Right lung (tissue), 10 donors: ENCODE results near the gene DUSP7. TPM values are rescaled to one million over a fixed set of nuclear protein-coding genes. Genes with fewer than 3 reads are reported as not detected.

ENCODE experiments used
- DNase-seq, 2 donors: peaks; one replicate each; pipeline ENCODE4 v3.0.0-alpha.2; 2013
- long read RNA-seq, 8 donors: transcript quantifications; one replicate each; lab custom pipeline, GENCODE V29; 2026
- polyA plus RNA-seq, 5 donors: library from polyadenylated mRNA; unstranded; fragments of 120-200 nt; gene quantifications; one replicate each; pipeline versions ENCODE4 v1.2.1 to v1.2.3, GENCODE V29; 2013; ENCODE audit warnings: inconsistent platforms in 1 of 5, low replicate concordance in 1 of 5; ENCODE audit not compliant: insufficient read length in 5 of 5, insufficient read depth in 1 of 5

DUSP7 gene, protein sequence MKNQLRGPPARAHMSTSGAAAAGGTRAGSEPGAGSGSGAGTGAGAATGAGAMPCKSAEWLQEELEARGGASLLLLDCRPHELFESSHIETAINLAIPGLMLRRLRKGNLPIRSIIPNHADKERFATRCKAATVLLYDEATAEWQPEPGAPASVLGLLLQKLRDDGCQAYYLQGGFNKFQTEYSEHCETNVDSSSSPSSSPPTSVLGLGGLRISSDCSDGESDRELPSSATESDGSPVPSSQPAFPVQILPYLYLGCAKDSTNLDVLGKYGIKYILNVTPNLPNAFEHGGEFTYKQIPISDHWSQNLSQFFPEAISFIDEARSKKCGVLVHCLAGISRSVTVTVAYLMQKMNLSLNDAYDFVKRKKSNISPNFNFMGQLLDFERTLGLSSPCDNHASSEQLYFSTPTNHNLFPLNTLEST
- polyA plus RNA-seq, result 10 to 100 TPM; 17.4 to 24.2 (median 22.2) TPM
- long read RNA-seq, donor 1, partial matches to known transcripts, result 0 of 5 reads
- long read RNA-seq, donor 1, other reads (novel, unspliced or antisense), result 0 of 5 reads
- long read RNA-seq, donor 2, partial matches to known transcripts, result 0 of 4 reads
- long read RNA-seq, donor 2, other reads (novel, unspliced or antisense), result 0 of 4 reads
- long read RNA-seq, donor 3, partial matches to known transcripts, result 0 of 5 reads
- long read RNA-seq, donor 3, other reads (novel, unspliced or antisense), result 0 of 5 reads
- long read RNA-seq, donor 4, transcript DUSP7-201 (2 exons, 3,059 nt), result major isoform, 5 of 7 reads
- long read RNA-seq, donor 4, partial matches to known transcripts, result 0 of 7 reads
- long read RNA-seq, donor 4, other reads (novel, unspliced or antisense), result 0 of 7 reads
- long read RNA-seq, donor 5, transcript DUSP7-202 (3 exons, 3,340 nt), result major isoform, 6 of 13 reads
- long read RNA-seq, donor 5, partial matches to known transcripts, result 5 of 13 reads
- long read RNA-seq, donor 5, other reads (novel, unspliced or antisense), result 0 of 13 reads
- long read RNA-seq, donor 6, transcript DUSP7-202 (3 exons, 3,340 nt), result major isoform, 9 of 11 reads
- long read RNA-seq, donor 6, partial matches to known transcripts, result 0 of 11 reads
- long read RNA-seq, donor 6, other reads (novel, unspliced or antisense), result 0 of 11 reads
- long read RNA-seq, donor 7, partial matches to known transcripts, result 17 of 19 reads
- long read RNA-seq, donor 7, other reads (novel, unspliced or antisense), result 0 of 19 reads
- long read RNA-seq, donor 8, partial matches to known transcripts, result 0 of 1 reads
- long read RNA-seq, donor 8, other reads (novel, unspliced or antisense), result 0 of 1 reads

DNA sequence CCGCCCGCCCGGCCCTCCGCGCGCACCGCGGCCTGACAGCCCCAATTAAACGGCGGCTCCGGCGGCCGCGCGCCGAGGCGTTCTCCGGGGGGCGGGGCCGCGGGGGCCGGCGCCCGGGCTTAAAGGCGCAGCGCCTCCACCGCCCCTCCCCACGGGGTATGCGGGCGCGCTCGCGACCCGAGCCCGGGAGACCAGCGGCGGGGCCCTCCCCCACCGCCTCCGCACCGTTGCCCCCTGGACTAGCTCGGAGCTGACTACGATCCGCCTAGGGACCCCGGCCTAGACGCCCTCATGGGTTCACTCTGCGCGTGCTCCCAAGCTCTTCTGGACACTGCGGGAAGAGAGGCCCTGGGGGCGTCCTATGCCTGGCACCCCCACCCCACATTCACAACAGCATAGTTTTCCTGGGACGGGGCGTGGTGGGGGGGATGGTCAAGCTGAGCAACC, at the start of gene DUSP7:
DUSP7 (minus strand) TSS at position 51 of the 447 bp plus-strand sequence. CDS start 205 bp downstream, outside the sequence.
- peak; percentile 71 to 78 for DNase-seq

DNA sequence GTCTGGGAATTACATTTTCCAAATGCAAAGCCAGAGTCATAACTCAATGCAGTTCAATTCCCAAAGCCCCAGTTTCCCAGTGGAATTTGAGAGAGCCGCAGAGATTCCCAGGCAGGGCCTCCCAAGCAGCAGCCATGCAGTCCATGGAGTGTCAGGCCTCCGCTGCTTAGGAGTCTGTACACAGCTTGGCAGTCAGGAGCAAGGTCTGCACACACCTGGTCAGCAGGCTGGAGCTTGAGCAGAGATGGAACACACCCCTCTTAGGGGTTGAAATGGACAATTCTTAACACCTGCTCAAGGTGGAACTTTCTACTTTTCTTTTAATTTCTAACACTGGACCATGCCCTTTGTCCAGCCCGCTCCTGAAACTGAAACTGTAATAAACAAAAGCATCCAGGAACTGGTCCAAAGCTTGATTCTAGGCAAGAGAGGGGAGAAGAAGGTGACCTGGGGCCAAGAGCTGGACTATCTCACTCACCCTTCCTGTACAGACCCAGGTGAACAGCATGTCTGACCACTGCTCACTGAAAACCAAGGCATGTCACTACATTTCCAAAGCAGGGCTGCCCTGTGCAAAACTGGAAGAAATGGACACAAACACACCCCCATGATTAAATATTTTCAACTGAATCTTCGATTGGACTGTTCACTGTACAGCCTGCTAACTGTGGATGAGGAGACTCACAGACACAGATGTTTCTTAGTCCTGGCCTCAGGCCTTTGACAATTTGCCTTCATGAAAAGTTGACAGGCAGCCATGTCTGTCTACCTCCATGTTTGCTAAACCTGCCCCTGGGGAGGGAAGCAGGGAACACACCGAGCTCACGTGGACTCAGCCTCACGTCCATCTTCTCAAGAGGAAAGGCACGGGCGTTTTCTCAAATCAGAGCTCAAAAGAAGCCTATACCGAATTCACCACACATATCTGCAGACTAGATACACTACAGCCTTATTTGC, 48.6 kb upstream of the DUSP7 start:
- no peak for DNase-seq

DNA sequence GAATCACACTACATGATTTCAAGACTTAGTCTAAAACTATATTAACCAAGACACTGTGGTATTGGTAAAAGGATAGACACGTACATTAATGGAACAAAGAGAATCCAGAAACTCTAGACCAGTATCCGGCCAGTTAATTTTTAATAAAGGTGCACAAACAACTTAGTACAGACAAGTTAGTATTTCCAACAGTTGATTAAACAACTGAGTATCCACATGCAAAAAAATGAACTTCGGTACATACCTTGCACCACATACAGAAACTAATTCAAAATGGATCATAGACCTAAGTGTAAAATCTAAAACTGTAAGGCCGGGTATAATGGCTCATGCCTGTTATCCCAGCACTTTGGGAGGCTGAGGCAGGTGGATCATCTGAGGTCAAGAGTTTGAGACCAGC, 46.6 kb upstream of the DUSP7 start:
- no peak for DNase-seq

DNA sequence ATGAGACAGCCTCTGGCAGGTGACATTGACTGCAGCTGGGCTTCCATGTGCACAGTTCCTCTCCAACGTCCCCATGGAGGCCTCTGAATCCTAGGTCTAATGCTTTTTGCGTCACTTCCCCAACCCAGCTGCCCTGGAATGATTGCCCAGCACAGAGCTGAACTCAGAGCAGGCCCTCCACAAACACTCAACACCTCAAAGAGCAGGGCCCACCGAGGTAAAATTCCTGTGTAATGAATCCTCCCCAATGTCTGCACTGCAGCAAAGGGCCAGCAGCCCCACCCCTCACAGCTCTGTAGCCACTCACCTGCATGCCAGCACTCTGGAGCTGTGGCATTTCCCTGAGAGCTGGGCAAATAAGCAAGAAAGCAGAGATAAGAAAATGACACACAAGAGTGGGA, 42.6 kb upstream of the DUSP7 start:
- no peak for DNase-seq

DNA sequence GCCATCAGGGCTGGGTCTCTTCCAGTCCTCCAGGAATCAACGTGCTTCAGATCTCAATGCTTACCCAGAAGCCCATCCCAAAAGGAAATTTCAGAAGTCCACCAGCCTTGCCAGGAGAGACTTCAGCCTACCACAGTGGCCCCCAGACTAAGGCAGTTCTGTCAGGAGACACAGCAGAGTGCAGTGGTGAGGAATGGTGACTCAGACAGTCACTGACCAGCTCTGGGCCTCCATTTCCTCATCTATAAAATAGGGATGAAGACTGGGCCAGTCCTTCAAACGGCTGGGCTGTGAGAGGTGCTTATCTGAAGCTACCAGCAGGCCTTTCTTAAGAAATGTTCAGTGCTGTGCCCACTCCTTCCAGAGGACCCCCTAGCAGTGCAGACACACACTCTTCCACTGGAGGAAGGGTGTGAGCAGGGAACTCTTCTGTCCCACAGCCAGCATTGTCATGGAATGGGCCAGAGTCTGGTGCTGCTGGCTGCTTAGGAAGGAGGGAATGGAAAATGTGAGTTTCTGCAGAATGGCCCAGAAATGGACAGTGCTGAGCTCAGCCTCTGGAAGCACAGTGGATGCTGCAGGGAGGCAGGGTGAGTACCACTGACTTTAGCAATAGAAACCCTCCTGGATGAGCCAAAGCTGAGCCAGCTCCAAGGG, 41.6 kb upstream of the DUSP7 start:
- DNase-seq, result no peak

DNA sequence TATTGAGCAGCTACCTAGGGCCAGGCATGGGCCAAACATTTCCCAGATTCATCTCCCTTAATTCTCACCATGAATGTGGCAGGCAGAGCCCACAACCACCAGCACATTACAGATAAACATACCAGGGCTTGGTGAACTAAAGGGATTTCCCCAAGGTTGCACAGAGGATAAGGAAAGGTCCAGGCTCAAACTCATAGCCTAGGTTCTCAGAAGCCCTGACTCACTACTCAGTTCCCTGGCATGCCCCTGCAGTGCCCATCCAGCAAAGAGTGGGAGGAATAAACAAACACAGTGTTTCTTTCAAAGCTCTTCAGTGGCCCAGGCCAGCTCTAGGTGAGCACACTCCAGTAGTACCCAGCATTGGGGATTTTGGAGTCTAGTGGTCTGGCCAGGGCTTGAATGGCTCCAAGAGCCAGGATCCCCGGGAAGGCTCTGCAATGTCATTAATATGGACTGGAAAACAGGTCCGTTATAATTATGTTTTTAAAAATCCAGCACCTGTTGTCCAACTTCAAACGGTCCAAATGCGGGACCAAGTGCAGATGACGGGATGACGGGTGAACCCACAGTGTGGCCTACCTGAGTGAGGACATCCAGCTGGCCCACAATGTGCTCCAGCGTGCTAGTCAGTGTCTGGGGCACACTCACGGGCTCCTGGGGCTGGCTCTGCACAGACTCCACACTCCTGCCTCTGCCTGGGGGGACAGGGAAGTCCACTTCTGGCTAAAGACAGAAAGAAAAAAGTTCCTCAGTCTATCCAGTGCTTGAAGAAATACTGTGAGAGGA, 39.8 kb upstream of the DUSP7 start:
- DNase-seq, result no peak

DNA sequence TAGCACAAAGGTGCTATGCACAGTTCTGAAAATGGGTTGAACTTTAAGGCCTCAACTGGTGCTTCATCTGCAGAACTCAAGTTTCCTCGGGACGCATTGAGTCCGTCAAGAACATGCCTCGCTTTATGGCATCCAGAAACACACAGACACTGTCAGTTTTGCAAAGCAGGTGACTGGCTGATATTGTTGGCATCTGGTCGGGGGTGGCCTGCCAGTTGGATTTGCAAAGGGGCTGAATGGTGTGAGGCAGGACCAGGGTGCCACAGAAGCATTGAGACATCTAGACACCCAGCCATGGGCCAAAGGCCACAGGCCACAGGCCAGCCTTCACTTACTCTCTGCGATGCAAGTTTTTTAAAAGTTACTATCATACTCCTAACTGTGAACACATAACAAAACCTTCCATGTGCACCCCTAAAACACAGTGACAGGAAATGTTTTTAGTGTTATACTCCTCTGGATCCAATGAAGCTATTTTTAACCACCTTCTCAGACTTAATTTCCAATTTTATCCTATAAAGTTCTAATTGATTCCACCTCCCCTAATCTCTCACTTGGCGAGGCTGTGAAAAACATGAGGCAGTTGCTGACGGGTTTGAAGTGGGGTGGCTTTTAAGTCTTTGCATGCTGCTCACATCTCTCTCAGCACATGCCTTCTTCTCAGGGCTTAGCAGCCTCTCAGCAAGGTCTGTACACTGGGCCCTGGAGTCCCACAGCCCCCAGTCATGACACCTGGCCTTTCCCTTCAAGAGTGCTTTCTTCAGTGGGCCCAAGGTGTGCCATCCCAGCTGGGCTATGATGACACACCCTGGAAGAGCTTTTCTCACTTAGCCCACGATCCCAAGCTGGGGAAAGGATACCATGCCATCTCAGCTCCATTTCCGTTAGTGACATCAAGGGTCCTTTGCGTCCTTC, 38.5 kb upstream of the DUSP7 start:
- DNase-seq, result no peak

DNA sequence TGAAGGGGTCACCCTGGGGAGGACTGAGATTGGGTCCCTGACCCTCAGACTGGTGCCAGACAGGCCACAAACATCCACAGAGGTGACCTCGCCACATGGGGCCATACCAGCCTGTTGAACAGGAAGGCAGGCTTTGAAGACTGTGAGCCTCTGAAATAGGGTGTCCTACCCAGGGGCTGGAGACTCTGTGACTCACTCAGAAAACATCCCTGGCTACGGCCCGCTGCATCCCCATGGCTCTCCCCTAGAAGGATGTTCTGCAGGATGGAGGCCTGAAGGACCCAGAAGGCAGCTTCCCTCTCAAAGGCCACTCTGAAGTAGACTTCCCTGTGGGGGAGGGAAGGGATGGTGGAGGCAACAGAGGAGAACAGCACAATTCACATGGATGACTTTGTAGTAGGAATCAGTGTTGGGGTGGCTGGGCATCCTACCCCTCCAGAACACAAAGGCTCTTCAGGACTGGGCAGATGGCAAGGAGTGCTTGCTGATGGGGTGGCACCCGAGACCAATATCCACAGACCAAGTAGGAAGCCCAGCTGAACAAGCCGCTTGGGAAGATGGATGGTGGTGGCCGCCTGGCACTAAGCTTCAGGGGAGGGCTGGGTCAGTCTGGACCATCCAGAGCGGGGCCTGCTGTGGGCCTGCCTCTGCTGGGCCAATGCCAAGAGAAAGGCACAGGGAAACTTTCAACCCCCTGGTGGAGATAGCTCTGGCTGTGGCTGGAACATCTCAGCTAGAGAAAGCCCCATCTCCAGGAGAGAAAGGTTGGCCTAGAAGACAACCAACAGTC, 37.6 kb upstream of the DUSP7 start:
- no peak for DNase-seq

DNA sequence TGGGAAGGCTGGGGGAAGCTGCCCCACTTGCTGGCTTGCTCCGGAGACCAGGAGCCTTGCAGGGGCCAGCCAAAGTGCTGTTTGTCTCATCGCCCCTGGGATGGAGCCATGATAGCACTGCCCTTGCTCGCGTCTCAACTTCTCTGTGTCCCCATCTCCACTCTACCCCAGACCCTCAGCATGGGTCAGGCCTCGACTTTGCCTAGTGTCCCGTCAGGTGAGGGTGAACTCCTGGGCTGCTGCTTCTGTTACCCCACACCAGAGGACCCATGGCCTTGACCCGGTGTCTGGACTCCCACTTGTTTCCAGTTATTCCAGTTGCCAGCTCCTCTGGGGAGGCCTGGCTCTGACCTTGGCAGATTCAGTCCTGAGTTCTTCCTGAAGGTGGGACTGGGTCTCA, 36.5 kb upstream of the DUSP7 start:
- DNase-seq, result no peak

DNA sequence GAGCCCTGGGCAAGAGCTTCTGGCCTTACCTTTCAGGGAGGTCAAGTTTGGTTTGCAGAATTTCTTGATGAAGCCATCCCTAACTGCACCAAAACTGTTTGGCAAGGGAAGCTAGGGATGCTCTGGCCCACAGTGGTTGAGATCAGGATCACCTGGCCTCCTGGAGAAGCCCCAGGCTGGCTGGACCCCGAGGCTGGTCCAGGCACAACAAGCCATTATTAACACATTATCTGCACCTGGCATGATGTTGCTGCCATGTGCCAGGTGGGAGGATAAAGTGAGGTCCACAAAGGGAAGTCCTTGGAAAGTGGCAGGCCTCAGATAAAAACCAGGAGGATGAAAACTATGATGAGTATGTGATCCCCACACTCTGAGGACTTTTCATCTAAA, 35.9 kb upstream of the DUSP7 start:
- DNase-seq, result no peak

DNA sequence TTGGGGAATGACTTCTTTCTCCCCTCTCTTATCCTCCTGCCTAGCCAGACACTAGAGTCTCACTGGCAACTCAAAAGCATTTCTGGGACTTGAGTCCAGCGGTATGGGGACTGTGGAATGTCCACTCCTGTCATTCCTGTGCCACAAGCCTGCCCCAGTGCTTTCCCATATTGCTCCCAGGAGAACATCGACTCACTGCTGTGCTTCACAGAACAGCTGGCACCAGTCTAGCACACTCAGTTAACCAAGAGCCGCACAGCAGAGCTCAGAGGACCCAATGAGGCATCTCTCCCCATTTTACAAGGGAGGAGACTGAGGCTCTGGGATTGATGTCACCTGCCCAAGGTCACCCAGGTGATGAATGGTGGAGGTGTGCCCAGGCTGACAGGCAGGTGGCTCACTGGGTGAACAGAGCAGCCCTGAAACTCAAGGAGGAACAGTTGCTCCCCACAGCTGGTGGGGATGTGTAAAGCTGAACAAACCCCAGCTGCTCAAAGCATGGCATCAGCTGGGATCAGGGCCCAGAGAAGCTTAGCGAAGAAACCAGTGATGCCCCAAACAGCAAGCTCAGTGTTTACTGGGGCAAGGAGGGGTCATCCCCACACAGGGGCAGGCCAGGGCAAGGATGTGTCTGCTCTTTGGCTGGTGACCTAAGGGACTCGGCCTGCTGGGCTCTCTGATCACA, 35.4 kb upstream of the DUSP7 start:
- peak; percentile 59 to 66 for DNase-seq

DNA sequence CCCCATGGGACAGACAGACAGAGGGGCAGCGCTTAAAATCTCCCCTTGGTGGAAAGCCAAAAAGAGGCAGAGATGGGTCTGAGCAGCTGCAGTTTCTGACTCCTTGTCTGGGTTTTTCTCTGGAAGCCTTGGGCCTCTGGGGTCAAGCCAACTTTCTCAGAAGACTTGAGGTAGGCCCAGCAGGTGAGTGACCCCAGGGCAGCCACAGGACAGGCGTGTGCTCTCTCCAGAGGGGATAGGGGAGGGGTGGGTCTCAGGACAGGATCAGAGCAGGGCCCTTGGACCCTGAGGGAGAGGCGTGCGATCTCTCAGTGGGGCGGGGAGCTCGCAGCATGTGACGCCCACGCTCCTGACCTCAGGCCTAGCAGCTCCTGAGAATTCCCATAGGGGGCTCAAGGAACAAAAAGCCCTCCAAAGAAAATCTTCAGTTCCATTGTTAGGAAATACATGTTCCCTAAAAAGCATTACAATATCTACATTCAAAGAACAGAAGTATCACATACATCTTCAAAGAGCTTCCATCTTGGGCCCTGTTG, 34.6 kb upstream of the DUSP7 start:
- DNase-seq, result no peak

DNA sequence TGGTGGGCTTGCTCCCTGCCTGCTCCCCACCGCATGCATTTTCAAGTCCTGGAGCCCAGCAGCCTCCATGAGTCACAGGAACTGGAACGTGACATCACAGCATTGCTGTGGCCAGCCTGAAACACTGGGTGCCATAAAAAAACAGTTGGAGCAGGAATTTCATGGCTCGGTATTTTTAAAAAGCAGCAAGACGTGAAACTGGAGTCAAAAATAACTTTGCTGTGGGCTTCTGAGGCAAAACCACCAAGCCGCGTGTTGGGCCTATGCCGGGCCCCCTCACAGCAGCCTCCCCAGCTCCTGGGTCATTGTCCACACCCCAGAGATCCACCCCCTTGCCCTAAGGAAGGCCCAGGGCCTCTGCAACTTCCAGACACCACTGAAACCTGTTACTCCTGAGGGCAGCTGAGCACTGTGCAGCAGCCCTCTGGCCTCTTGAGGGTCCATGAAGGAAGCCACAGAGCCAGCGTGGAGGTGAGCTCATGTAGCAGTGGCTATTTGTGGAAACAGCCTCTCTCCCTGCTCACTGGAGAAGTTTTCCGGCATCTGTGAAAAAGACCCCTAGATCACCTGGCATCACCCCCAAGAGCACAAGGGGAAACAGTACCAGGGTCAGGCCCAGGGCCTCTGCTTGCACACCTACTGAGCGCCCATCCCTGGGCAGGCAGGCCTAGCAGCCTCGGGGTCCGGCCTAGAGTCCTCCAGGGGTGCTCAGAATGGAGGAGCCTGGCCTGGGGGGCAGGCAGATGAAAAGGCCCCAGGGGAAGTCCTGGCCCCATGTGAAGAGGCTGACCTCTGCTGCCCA, 34.0 kb upstream of the DUSP7 start:
- no peak for DNase-seq

DNA sequence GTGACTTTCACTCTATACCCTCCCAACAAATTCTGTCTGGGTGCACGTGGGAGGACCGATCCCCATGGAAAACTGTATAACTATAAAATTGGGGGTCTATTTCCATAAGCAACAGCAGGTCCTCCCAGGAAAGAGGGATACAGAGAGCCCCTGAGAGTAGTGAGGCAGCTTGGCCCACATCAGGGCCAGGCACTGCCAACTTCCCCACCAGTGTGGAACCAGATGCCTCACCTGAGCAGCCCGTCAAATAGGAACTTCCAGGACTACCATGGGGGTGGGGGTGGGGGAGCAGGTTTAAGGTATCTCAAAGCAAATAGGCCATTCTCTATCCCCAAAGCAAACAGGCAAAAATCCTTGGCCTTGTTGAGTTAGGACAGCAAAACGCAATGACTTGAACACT, 33.3 kb upstream of the DUSP7 start:
- no peak for DNase-seq
